MV-4-11 (cell line): ENCODE measurements around the gene FCRL2.

ENCODE experiments used
- DNase-seq: peaks from one replicate; lab custom pipeline; 2025; lab: John Stamatoyannopoulos, UW

Gene FCRL2, protein sequence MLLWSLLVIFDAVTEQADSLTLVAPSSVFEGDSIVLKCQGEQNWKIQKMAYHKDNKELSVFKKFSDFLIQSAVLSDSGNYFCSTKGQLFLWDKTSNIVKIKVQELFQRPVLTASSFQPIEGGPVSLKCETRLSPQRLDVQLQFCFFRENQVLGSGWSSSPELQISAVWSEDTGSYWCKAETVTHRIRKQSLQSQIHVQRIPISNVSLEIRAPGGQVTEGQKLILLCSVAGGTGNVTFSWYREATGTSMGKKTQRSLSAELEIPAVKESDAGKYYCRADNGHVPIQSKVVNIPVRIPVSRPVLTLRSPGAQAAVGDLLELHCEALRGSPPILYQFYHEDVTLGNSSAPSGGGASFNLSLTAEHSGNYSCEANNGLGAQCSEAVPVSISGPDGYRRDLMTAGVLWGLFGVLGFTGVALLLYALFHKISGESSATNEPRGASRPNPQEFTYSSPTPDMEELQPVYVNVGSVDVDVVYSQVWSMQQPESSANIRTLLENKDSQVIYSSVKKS

DNA sequence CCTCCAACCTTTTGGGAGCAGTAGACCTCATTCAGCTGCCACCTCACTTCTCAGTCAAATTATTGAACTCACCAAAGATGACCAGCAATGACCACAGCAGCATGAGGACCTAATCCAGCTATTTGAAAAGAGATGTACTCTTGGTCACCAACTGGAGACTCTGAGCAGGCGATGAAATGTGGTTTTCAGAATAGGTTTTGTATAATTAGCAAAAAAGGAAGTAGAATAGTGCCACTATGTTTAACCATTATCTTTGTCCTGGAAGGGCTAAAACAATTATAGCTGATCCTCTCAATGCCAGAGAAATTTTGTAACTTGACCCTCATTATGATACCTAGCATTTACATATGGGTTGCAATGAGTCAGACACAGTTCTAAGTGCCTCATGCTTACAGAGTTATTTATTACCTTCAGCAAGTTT lies at the start of gene FCRL2:
FCRL2 (minus strand) TSS at position 162 of the 421 bp plus-strand sequence; CDS start at position 103, 59 bp downstream.
- DNase-seq = peak; percentile 91

DNA sequence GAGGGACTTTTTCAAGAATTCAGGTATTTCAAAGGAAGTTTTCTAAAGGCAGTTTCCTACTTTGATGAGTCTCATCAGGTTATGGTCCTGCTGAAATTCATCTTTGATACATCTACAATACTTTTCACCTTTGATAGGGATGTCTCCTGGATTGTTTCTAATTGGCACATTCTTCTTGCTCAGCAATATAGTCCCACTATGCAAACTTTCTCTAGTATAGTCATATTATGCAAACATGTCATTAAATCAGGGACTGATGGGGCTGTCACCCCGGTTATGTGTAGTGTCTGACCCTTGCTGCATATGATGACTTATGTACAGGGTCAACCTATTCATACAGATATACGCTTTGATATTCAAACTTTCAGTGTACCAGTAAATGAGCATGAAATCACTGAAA lies 43.4 kb upstream of the FCRL2 start:
- DNase-seq = no peak

DNA sequence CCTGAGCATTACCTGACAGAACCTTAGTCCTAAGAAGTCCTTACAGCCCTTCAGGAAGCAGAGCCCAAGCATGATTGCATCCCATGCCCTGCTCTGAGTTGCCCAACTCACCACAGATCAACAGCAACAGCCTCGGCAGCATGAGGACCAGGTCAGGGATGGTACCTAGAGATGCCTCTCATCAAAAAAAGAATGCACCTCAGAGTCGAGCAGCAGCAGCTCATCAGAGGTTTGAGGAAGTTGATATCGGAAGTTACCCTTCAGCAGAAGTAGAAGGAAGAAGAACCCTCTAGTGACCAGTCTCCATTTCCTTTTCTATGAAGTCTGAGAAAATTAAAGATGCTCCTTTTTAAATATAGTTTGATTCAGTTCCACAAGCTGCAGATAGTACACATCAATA lies 43.0 kb upstream of the FCRL2 start, which contains the start of gene FCRL1:
FCRL1 (minus strand) TSS at position 225 of the 400 bp plus-strand sequence; CDS start at position 142, 83 bp downstream.
- peak; percentile 22 for DNase-seq

DNA sequence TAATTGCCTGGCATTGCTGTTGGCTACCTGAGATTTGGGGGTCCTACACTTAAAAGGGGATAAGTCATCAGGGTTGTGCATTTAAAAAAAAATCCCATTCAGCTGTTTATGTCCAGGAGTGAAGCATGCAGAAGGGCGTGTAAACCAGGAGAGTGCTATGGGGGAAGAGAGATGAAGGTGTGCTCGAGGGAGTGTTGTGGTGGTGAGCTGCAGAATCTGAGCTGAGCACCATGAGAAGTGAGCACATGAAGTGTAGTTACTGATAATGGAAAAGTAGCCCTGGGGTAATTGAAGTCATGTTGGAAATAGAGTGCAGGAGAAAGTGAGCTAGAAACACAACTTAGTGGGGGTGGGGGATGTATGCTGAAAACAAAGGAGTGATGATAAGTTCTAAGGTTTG lies 42.3 kb upstream of the FCRL2 start:
- DNase-seq = no peak

DNA sequence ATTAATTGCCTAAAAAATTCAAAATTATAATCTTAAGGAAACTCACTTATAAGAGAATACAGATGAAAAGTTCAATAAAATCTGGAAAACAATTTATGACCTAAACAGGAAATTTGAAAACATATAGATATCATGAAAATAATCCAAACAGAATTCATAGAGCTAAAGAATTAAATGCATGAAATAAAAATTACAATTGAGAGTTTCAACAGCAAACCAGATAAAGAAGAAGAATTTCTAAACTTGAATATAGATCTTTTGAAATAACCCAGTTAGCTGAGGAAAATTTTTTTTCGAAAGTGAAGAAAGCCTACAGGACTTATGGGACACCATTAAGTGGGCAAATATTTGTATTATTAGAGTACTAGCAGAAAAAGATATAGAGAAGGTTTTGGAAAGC lies 36.3 kb upstream of the FCRL2 start:
- no peak for DNase-seq

DNA sequence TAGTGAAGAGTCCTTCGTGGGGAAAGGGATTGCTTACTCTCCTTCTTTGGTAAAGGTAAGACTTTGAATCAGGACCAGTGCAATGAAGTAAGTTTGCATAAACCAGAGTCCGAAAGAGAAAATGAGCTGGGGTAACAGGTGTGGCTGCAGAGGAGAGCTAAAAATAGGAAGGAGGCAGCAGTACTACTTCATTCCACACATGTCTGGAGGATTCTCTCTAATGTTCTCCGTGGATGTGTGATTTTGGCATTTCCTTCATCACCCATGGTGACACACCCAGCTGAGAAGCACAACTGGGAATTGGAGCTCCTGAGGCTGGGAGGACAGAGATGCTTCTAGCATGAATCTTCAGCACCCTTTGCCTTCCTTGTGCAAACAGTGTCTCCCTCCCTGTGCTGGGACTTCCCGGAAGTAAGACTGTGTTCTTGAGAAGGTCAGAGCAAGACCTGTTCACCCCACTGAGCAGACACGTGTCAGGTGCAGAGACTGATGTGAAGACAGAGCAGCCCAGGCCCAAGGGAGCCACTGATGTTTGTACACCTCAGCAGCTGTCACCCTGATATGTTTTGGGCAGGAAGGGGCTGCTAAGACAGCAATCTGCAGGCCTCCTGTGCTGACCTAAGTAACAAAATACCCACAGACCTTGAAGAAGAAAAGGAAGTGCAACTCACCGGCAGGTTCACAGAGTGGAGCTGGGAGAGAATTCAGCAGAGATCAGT lies 29.7 kb upstream of the FCRL2 start:
- no peak for DNase-seq

DNA sequence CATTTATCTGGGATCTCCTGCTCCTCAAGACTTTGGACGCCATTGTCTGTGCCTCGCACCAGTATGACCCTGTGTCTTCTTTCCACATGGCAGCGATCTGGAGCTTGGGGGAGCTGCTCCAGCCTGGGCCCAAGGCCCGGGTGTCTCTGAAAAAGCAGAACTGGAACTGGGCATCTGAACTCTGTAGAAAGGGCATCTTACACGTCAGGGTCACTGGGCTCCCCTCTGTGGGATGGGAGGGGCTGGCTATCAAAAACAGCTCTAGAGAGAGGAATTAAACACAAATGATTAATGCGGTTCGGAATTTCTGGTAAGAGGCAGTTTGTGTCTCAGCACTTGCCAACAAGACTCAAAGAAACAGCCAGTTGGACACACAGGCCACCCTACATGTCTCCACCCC lies 26.9 kb upstream of the FCRL2 start:
- DNase-seq = peak; percentile 87

DNA sequence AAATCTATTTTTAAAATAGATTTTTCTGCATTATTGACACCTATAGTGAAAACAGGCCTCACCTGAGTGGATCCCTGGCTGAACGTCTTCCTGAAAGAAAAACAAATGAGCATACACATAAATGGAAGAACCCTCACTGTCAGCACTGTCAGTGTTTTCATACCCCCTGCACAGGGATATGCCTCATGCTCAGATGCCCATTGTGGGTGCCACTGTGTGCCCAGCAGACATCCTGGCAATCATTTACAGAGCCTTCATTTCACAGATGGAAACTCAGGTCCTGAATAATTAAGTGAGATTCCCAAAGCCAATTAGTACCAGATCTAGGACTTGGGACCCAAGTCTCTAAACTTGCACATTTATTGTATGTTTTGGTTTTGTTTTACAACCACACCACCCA lies 23.1 kb upstream of the FCRL2 start:
- DNase-seq = no peak

DNA sequence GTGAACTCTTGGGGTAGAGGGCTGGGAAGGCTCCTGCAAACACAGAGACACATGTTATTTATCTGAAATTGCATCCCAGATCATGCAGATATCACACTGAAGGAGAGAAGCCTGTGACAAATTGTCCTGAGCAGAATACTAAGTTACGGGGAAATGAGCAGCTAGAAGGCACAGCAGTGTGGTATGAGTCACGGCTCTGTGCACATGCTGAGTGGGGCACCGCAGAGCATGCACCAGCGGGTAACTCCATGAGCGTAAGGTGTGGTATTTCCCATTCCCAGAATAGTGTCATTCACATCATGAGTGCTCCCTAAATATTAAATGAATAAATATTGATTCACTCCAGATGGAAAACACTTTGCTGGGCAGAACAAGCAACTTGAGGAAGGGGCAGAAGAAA lies 21.3 kb upstream of the FCRL2 start:
- no peak for DNase-seq

DNA sequence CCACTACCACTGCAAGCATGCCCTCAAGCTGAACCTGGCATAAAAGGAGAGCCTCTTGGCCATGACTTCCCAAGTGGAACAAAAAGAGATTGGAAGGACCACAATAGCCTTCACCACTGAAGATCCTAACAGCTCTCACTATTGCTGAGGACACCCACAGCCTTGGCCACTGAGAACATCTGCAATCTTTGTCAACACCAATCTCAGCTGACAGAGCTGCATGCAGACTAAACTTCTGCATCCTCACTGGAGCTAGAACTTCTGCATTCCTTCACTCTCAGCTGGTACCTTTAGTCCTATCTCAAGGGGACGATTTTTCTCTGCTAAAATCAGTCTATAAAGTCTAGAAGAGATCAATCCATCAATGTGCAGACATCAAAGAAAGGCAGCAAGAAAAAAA lies 8.3 kb upstream of the FCRL2 start:
- DNase-seq = no peak

DNA sequence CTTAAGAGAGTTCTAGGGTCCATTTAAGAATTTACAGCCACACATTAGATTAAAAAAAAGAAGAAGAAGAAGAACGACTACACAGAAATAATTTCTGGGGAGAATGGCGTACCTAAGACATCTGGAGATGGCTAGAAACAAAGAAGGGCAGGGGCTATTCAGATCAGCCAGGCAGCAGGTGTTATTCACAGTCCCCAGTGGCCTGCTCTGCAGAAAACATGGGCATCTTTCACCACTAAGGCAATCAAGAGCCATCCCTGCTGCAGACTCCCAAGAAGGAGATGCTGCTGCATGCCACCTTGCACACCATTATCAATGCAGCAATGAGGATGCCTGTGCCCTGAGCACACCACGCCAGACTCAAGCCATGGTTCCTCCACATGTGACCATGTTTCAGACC lies 7.9 kb upstream of the FCRL2 start:
- DNase-seq = no peak

DNA sequence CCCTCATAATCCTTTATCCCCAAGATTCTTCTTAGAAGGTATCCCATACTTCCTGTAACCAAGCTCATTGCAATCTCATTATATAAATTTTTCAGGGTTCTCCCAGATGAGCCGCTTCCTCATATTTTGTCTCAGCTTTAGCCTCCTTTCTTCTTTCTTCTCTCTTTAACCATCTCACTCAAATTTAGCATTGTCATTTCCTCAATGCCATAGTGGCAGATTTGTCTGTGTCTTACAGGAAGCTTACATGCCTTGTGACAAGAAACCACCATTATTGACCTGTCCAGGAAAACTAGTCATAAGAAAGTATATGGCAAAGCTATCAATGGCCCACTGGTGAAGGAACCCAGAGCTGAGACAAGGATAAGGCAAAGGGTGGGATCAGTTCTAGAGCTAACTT lies 6.0 kb upstream of the FCRL2 start:
- peak; percentile 37 for DNase-seq

DNA sequence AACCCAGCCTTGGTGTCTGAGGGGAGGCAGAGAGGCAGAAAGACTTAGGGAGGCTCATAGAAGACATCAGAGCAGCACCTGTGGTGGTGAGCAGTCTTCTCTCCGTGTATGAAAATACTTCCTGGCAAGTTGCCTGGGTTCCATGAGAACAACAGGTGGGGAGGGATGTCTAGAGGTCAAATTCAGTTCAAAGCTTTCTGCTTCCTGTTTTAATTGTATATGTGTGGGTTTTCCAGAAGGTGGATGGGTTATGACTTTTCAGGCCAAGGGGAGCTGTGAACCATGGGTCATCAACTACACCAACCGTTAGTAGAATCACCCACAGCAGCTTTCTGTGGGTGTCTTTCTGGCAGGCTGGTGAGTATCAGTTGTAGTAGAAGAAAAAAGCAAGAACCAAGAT lies 4.1 kb upstream of the FCRL2 start:
- no peak for DNase-seq

DNA sequence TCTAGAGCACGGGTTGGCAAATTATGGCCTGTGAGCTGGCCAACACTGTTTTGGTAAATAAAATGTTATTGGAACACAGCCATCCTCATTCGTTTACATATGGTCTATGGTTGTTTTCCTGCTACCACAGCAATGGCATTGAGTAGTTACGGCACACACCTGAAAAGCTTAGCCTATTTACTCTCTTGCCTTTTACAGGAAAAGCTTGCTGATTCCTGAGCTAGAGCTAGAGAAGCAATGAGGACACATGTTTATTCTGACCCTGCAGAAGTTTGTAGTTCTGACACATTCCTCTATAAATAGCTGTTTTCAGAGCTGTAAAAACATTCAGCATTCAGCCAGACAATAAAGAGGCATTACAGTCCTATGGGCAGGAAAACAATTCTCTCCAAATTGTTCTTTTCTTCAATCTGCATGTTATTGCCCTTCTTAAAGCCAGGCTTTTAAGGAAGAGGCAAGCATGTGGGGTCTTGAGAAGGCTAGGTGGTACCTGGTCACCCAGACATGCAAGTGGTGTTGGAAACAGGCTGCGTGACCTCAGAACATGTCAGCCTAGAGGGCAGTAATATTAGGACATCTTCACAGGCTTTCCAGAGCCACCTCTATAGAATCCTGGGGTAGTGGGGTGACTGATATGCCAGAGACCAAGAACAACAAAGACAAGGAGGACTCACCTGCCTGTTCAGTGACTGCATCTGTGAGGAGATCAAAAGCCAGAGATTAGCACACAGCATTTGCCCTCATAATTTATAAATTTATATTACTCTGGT lies 1.6 kb downstream of the FCRL2 start:
- DNase-seq = no peak

DNA sequence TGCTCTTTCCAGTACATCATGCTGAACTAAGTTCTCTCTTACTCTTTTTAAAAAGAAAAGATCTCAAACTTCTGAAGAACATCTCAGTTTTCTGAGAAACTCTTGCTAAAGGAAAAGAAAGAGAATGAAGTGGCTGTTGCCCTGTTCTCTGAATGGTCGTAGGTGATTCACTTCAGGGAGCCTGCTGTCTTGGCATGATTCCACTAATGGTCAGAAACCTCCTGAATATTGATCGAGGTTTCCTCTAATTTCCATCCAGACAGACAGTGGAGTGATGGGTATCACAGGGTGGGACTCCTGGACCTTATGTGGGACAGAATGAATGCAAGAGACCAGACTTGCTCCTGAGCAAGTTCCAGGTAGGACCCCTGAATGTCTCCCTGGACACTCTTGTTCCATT lies 2.5 kb downstream of the FCRL2 start:
- DNase-seq = no peak

DNA sequence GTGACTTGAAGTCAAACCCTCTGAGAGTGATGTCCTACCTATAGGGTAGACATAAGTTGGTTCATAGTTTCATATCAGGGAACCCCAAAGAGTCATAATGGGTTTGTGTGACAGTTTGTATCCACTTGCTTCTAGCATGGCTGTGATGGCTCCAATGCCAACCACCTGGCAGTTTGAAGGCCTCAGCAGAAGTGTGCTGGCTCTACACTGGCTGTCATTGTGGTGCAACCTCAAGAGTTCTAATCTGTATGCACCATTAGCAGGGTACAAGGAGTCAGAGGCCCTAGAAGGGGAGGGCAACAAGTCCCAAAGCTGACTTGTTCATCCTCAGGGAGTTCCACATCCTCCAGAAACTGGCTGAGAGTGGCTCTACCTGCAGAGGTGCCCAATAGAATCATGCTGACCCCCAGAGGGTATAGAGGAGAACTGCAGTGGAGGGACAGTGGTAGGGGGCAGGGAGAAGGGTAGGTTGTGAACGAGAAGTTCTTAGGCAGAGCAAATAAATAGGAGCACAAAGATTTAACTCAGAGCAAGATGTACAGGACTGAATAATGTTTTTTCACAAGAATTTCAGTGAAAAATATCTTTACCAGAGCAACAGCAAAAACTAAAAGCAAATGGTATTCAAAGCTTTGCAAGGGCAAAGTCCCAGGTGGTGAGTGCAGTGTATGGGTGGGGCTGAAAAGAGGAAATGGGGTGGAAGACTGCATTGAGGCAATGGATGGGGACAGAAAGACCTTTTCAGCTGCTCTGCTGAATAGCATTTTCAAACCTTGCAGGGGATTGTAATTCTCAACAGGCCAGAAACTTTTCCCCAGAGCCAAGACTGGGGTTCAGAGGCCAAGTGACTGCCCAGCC lies 3.2 kb downstream of the FCRL2 start:
- DNase-seq = no peak

DNA sequence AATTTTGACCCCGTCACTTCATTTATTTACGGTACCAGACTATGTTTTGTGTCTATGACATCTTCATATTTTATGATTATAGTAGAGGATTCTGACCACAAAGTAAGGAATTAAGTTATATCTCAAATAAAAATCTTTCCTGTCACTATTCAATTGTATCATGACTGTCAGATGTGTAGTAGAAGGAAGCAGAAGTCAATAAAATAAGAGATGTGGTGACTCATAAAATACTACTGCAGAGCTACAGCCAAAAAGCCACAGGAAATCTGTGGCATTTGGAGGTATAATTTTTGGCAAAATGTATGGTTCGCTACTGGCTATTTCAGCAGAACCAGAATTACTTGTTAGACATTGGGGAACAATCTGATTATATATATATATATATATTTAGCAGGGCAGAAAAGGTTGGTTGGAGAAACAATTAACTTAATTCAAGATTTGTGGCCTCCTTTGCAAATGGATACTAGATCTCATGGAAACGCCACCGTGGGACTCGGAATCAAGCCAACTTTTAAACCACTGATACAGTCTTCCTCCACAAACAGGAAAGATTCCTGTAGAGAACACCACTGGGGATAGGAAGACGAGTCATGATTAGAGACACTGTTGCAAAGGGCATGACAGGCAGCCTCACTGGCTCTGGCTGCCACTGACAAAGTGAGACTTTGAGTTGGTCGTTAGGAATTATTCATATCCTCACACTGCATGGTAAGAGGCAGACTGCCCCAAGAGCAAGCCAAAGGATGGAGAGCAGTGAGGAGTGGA lies 5.1 kb downstream of the FCRL2 start:
- DNase-seq = peak; percentile 63

DNA sequence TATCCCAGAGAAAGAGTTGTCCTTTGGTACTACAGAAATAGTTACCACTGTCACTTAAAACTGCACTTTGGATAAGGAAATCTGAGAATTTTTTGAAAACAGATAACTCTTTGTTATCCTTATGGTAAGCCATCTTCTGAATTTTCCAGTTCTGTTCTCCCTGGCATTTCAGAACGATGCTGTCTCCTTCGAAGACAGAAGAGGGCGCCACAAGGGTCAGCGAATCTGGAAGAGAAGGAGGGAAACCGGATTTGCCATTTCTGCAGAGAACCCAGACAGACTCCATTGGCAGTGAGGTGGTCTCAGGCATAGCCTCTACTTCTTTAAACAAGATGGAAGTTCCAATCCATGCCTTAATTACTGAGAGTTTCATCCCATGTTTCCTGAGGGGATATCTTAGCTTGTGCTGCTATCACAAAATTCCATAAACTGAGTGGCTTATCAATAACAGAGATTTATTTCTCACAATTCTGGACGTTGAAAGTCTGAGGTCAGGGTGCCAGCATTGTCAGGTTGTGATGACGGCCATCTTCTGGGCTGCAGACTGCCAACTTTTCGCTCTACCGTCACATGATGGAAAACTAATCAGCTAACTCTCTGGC lies 6.4 kb downstream of the FCRL2 start:
- DNase-seq = no peak

DNA sequence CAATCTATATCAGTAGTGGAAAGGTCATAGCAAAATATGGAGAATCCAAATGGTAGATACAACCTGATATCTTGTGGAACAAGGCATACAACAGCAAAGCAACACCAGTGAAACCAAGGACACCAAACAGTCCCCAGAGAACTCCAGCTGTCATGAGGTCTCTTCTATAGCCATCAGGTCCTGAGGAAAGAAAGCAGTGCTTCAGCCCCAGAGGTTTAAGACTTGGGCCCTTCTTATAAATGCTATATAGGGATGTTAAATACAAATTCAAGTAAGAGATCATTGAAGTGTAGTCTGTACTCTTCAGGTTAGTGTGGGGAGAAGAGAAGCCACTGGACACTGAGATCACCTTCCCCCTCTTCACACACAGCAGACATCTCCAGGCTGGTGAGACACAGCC lies 10.1 kb downstream of the FCRL2 start:
- DNase-seq = no peak

DNA sequence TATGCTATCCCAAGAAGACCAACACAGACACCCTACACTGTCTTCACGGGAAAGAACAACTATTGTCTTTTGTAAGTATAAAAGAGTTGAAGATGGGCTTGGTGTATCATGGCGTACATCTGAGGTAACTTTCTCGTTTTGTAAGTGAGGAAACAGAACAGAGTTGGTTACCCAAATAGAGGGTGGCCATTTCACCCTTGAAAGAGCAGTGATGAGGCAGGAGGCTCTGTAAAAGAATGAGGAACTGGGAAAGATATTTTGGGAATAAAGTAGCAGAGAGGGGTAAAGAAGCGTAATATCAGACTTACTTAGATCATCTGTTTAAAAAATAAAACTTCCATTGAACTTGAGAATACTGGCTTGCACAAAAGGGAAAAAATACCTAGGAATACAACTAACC lies 18.9 kb downstream of the FCRL2 start:
- peak; percentile 35 for DNase-seq
